ENCODE data around the gene TGFBR3. TPM values are rescaled to one million over a fixed set of nuclear protein-coding genes. Genes with fewer than 3 reads are reported as not detected.

TGFBR3 gene
- total and polyA plus RNA-seq, 2 of the 13 experiments (the other 11 are each of a cell fraction or from before 2014, with no cell fraction given): 76.5 to 195 TPM

- TF ChIP-seq ZNF407 (CRISPR knock-in tag; IDR thresholded peaks at IDR 0.05; ENCODE audit: not compliant biosample characterization) (no peak), ZFYVE20 (CRISPR knock-in tag; IDR thresholded peaks at IDR 0.05; ENCODE audit: borderline replicate concordance, low read depth) (no peak), YEATS2 (CRISPR knock-in tag; IDR thresholded peaks at IDR 0.05; ENCODE audit: borderline replicate concordance) (no peak), KDM4B (CRISPR knock-in tag; IDR thresholded peaks at IDR 0.05) (no peak), ATF1 (CRISPR knock-in tag; IDR thresholded peaks at IDR 0.05) (peak; percentile 60; the same call in 1 of the 2 replicates), RELA (CRISPR knock-in tag; IDR thresholded peaks at IDR 0.05) (no peak), THRA (CRISPR knock-in tag; IDR thresholded peaks at IDR 0.05; ENCODE audit: borderline replicate concordance) (peak; percentile 54; the same call in 1 of the 2 replicates), BRF2 (CRISPR knock-in tag; IDR thresholded peaks at IDR 0.05) (no peak), FOSL2 (CRISPR knock-in tag; IDR thresholded peaks at IDR 0.05) (peak; percentile 67), ZBTB37 (CRISPR knock-in tag; IDR thresholded peaks at IDR 0.05) (0 out of 2 replicates have a peak, but pooled peaks have one; percentile 10), ATF3 (CRISPR knock-in tag; IDR thresholded peaks at IDR 0.05) (no peak), ZNF616 (CRISPR knock-in tag; IDR thresholded peaks at IDR 0.05; ENCODE audit: low read depth) (no peak)
Observed at GRCh38 chr1:91827459-91828321, 58.3 kb downstream of the TGFBR3 start (continued).
